Activated naive CD8-positive, alpha-beta T cell treated with anti-CD3 and anti-CD28 coated beads, Interleukin-2, amount 10 ng/mL, durations not matched to agents 7 days and 5 days (primary cell): ENCODE results near the gene IRS1. TPM values are rescaled to one million over a fixed set of nuclear protein-coding genes. Genes with fewer than 3 reads are reported as not detected.

ENCODE experiments used
- ATAC-seq: fragments of 150-1000 bp; cut with Tn5 transposase; one replicate; pipeline ENCODE4 v1.10.0; 2021; ENCODE audit warnings: low read depth, moderate library complexity
- POLR2A ChIA-PET: fragments of 350-600 bp; sonication (Branson Sonifier 250); formaldehyde crosslinking; loops from one replicate; lab custom pipeline; 2021; ENCODE audit warnings: antibody characterized with exemption; lab: Charles Lee
- DNase-seq: peaks from one replicate; pipeline ENCODE4 v3.0.0; 2021
- H3K27ac Mint-ChIP-seq: one replicate; pipeline ENCODE4 v1.8.0; 2022; ENCODE audit warnings: mild to moderate bottlenecking, mixed read lengths
- H3K27me3 Mint-ChIP-seq: one replicate; pipeline ENCODE4 v1.8.0; 2022; ENCODE audit warnings: mild to moderate bottlenecking, moderate library complexity, mixed read lengths
- H3K36me3 Mint-ChIP-seq: one replicate; pipeline ENCODE4 v1.8.0; 2021; ENCODE audit warnings: mild to moderate bottlenecking, mixed read lengths
- H3K4me1 Mint-ChIP-seq: one replicate; pipeline ENCODE4 v1.8.0; 2021; ENCODE audit warnings: mixed read lengths
- H3K4me3 Mint-ChIP-seq: one replicate; pipeline ENCODE4 v1.8.0; 2022; ENCODE audit warnings: mild to moderate bottlenecking, moderate library complexity, mixed read lengths
- H3K9me3 Mint-ChIP-seq: one replicate; pipeline ENCODE4 v1.8.0; 2021; ENCODE audit warnings: mixed read lengths
- total RNA-seq, 2 experiments: library from RNA; stranded (reverse); gene quantifications; one replicate each; pipeline ENCODE4 v1.2.3, GENCODE V29; 2021

Gene IRS1
- total RNA-seq, 2 experiments from 2014 or later, result 6.5 to 8.0 TPM

- Mint-ChIP-seq H3K4me1 (peaks cover 1% of the 10 kb centered on the region), H3K9me3 (no peaks in the 10 kb centered on the region), H3K27ac (no peak overlapping the region), H3K36me3 (no peaks in the 10 kb centered on the region), H3K4me3 (no peak overlapping the region), H3K27me3 (no peaks in the 10 kb centered on the region)
- DNase-seq (no peak), ATAC-seq (no peak)
- POLR2A ChIA-PET, result no interaction called here
Observed at GRCh38 chr2:226712941-226713340, 86.7 kb downstream of the IRS1 start.

- ATAC-seq (no peak), DNase-seq (no peak)
- H3K4me1 Mint-ChIP-seq, result peaks cover 1% of the 10 kb centered on the region
- no peaks in the 10 kb centered on the region for H3K27me3 Mint-ChIP-seq
- no peaks in the 10 kb centered on the region for H3K9me3 Mint-ChIP-seq
- H3K4me3 Mint-ChIP-seq, result no peak overlapping the region
- no peaks in the 10 kb centered on the region for H3K36me3 Mint-ChIP-seq
- H3K27ac Mint-ChIP-seq, result no peak overlapping the region
- POLR2A ChIA-PET, result no interaction called here
Observed at GRCh38 chr2:226711606-226712296, 87.9 kb downstream of the IRS1 start.

- H3K27ac Mint-ChIP-seq, result no peak overlapping the region
- H3K4me3 Mint-ChIP-seq, result no peak overlapping the region
- H3K9me3 Mint-ChIP-seq, result peaks cover 2% of the 10 kb centered on the region
- H3K36me3 Mint-ChIP-seq, result no peaks in the 10 kb centered on the region
- H3K4me1 Mint-ChIP-seq, result no peaks in the 10 kb centered on the region
- POLR2A ChIA-PET, result no interaction called here
- H3K27me3 Mint-ChIP-seq, result peaks cover 5% of the 10 kb centered on the region
- ATAC-seq, result no peak
- no peak for DNase-seq
Observed at GRCh38 chr2:226707499-226707898, 92.1 kb downstream of the IRS1 start.

- Mint-ChIP-seq H3K9me3 (peaks cover 2% of the 10 kb centered on the region), H3K27ac (no peak overlapping the region), H3K27me3 (peaks cover 8% of the 10 kb centered on the region), H3K4me1 (peaks cover 3% of the 10 kb centered on the region), H3K4me3 (no peak overlapping the region), H3K36me3 (no peaks in the 10 kb centered on the region)
- no peak for ATAC-seq
- DNase-seq, result no peak
- POLR2A ChIA-PET, result no interaction called here
Observed at GRCh38 chr2:226705965-226706364, 93.7 kb downstream of the IRS1 start.

GRCh38 chr2:226705133-226705886 is 94.3 kb downstream of the IRS1 start:
- no peaks in the 10 kb centered on the region for H3K36me3 Mint-ChIP-seq
- no peak overlapping the region for H3K4me3 Mint-ChIP-seq
- peaks cover 3% of the 10 kb centered on the region for H3K4me1 Mint-ChIP-seq
- ATAC-seq (no peak), DNase-seq (no peak)
- peaks cover 2% of the 10 kb centered on the region for H3K9me3 Mint-ChIP-seq
- H3K27me3 Mint-ChIP-seq, result peaks cover 8% of the 10 kb centered on the region
- POLR2A ChIA-PET, result no interaction called here
- H3K27ac Mint-ChIP-seq, result no peak overlapping the region

GRCh38 chr2:226703514-226703913 is 96.1 kb downstream of the IRS1 start:
- no peak overlapping the region for H3K27ac Mint-ChIP-seq
- H3K27me3 Mint-ChIP-seq, result peaks cover 8% of the 10 kb centered on the region
- no peak overlapping the region for H3K4me3 Mint-ChIP-seq
- POLR2A ChIA-PET, result no interaction called here
- H3K36me3 Mint-ChIP-seq, result no peaks in the 10 kb centered on the region
- H3K9me3 Mint-ChIP-seq, result peaks cover 2% of the 10 kb centered on the region
- peaks cover 3% of the 10 kb centered on the region for H3K4me1 Mint-ChIP-seq
- no peak for ATAC-seq
- DNase-seq, result no peak

GRCh38 chr2:226702376-226702775 is 97.2 kb downstream of the IRS1 start:
- no peak overlapping the region for H3K27ac Mint-ChIP-seq
- ATAC-seq (no peak), DNase-seq (no peak)
- POLR2A ChIA-PET, result no interaction called here
- H3K27me3 Mint-ChIP-seq, result peaks cover 8% of the 10 kb centered on the region
- H3K4me1 Mint-ChIP-seq, result peaks cover 3% of the 10 kb centered on the region
- H3K36me3 Mint-ChIP-seq, result no peaks in the 10 kb centered on the region
- H3K4me3 Mint-ChIP-seq, result no peak overlapping the region
- H3K9me3 Mint-ChIP-seq, result peaks cover 2% of the 10 kb centered on the region

GRCh38 chr2:226701052-226701451 is 98.6 kb downstream of the IRS1 start:
- DNase-seq (no peak), ATAC-seq (no peak)
- peaks cover 8% of the 10 kb centered on the region for H3K27me3 Mint-ChIP-seq
- H3K4me3 Mint-ChIP-seq, result no peak overlapping the region
- no peak overlapping the region for H3K27ac Mint-ChIP-seq
- H3K4me1 Mint-ChIP-seq, result peaks cover 3% of the 10 kb centered on the region
- POLR2A ChIA-PET, result interaction anchor here (0.6 kb wide), 1 partner anchor 8 kb away, joined by 4 read pairs; no protein-coding TSS in a partner anchor
- no peaks in the 10 kb centered on the region for H3K36me3 Mint-ChIP-seq
- no peaks in the 10 kb centered on the region for H3K9me3 Mint-ChIP-seq

- no peak for ATAC-seq
Observed at GRCh38 chr2:226699321-226699720, 100.3 kb downstream of the IRS1 start.

GRCh38 chr2:226698671-226699070 is 100.9 kb downstream of the IRS1 start:
- peaks cover 5% of the 10 kb centered on the region for H3K27me3 Mint-ChIP-seq
- peaks cover 4% of the 10 kb centered on the region for H3K4me1 Mint-ChIP-seq
- no peaks in the 10 kb centered on the region for H3K9me3 Mint-ChIP-seq
- POLR2A ChIA-PET, result no interaction called here
- H3K4me3 Mint-ChIP-seq, result no peak overlapping the region
- DNase-seq, result no peak
- ATAC-seq, result no peak
- no peak overlapping the region for H3K27ac Mint-ChIP-seq
- no peaks in the 10 kb centered on the region for H3K36me3 Mint-ChIP-seq

More at GRCh38 chr2:226699321-226699720, 100.3 kb downstream of the IRS1 start:
- Mint-ChIP-seq H3K9me3 (no peaks in the 10 kb centered on the region), H3K4me1 (peaks cover 3% of the 10 kb centered on the region), H3K36me3 (no peaks in the 10 kb centered on the region), H3K27me3 (peaks cover 5% of the 10 kb centered on the region), H3K27ac (no peak overlapping the region), H3K4me3 (no peak overlapping the region)
- POLR2A ChIA-PET, result no interaction called here
- no peak for DNase-seq

GRCh38 chr2:226694586-226695284 is 104.9 kb downstream of the IRS1 start:
- DNase-seq (no peak), ATAC-seq (no peak)
- Mint-ChIP-seq H3K4me1 (peaks cover 22% of the 10 kb centered on the region), H3K27me3 (peaks cover 16% of the 10 kb centered on the region), H3K36me3 (no peaks in the 10 kb centered on the region), H3K4me3 (no peak overlapping the region), H3K9me3 (peaks cover 2% of the 10 kb centered on the region), H3K27ac (no peak overlapping the region)
- POLR2A ChIA-PET, result no interaction called here

GRCh38 chr2:226694149-226694548 is 105.5 kb downstream of the IRS1 start:
- Mint-ChIP-seq H3K27me3 (peaks cover 18% of the 10 kb centered on the region), H3K9me3 (peaks cover 2% of the 10 kb centered on the region), H3K4me3 (no peak overlapping the region), H3K27ac (no peak overlapping the region), H3K36me3 (no peaks in the 10 kb centered on the region), H3K4me1 (peaks cover 22% of the 10 kb centered on the region)
- ATAC-seq, result no peak
- DNase-seq, result no peak
- POLR2A ChIA-PET, result no interaction called here

GRCh38 chr2:226693521-226693920 is 106.1 kb downstream of the IRS1 start:
- no peak for DNase-seq
- no peak for ATAC-seq
- Mint-ChIP-seq H3K4me1 (peaks cover 22% of the 10 kb centered on the region), H3K27me3 (peaks cover 21% of the 10 kb centered on the region), H3K4me3 (no peak overlapping the region), H3K27ac (no peak overlapping the region), H3K9me3 (peaks cover 2% of the 10 kb centered on the region), H3K36me3 (no peaks in the 10 kb centered on the region)
- POLR2A ChIA-PET, result no interaction called here
